Keratinocyte (primary cell): Measurements from ENCODE around the gene NRG3. TPM values are rescaled to one million over a fixed set of nuclear protein-coding genes. Genes with fewer than 3 reads are reported as not detected.

Experiments used
- DNase-seq: peaks from one replicate; pipeline ENCODE4 v3.0.0-alpha.2; 2011; ENCODE audit warnings: low read depth, missing footprints, low spot score
- FAIRE-seq: peaks from 2 replicates; lab custom pipeline; 2011; peaks lifted over from hg19 to GRCh38; lab: Jason Lieb, UNC
- H2AFZ ChIP-seq: 2 replicates; pipeline ENCODE4 v1.6.0; 2012; ENCODE audit warnings: low read length, control low read depth, inconsistent platforms; ENCODE audit not compliant: control insufficient read depth
- H3K27ac ChIP-seq: 2 replicates; pipeline ENCODE4 v1.5.1; 2011; ENCODE audit warnings: low read length; ENCODE audit not compliant: control insufficient read depth, insufficient read depth
- H3K27me3 ChIP-seq: 3 replicates; pipeline ENCODE4 v1.6.0; 2011; ENCODE audit warnings: low read length; ENCODE audit not compliant: control insufficient read depth, insufficient read depth; ENCODE audit errors: extremely low read depth
- H3K36me3 ChIP-seq, 2 experiments: 2 replicates in 1 of 2; 3 replicates in 1 of 2; pipeline ENCODE4 v1.5.1; 2011; ENCODE audit warnings: low read length in 2 of 2, mild to moderate bottlenecking in 1 of 2; ENCODE audit not compliant: control insufficient read depth in 2 of 2, insufficient read depth in 2 of 2; ENCODE audit errors: extremely low read depth in 1 of 2
- H3K4me1 ChIP-seq: 3 replicates; pipeline ENCODE4 v1.5.1; 2011; ENCODE audit warnings: low read length; ENCODE audit not compliant: control insufficient read depth, insufficient read depth; ENCODE audit errors: extremely low read depth
- H3K4me2 ChIP-seq: 3 replicates; pipeline ENCODE4 v1.6.0; 2011; ENCODE audit warnings: low read depth, low read length; ENCODE audit not compliant: control insufficient read depth, insufficient read depth; ENCODE audit errors: extremely low read depth
- H3K4me3 ChIP-seq, 3 experiments: fragments of 200-600 bp in 1 of 3; sonication (generic) in 1 of 3; 2 replicates in 2 of 3; 3 replicates in 1 of 3; pipeline ENCODE4 v1.5.1; 2011 to 2016; ENCODE audit warnings: low read length in 3 of 3, mild to moderate bottlenecking in 3 of 3, control low read depth in 2 of 3, inconsistent platforms in 1 of 3, low read depth in 1 of 3, mixed read lengths in 1 of 3, mixed run types in 1 of 3, moderate library complexity in 1 of 3; ENCODE audit not compliant: control insufficient read depth in 2 of 3, insufficient read depth in 2 of 3; ENCODE audit errors: extremely low read depth in 1 of 3
- H3K79me2 ChIP-seq: 2 replicates; pipeline ENCODE4 v1.6.0; 2012; ENCODE audit warnings: low read length; ENCODE audit not compliant: control insufficient read depth, insufficient read depth
- H3K9ac ChIP-seq: 3 replicates; pipeline ENCODE4 v1.6.0; 2011; ENCODE audit warnings: low read length; ENCODE audit not compliant: control insufficient read depth, insufficient read depth; ENCODE audit errors: extremely low read depth
- H3K9me1 ChIP-seq: 3 replicates; pipeline ENCODE4 v1.6.0; 2011; ENCODE audit warnings: low read length; ENCODE audit not compliant: control insufficient read depth, insufficient read depth; ENCODE audit errors: extremely low read depth
- H3K9me3 ChIP-seq: 2 replicates; pipeline ENCODE4 v1.5.1; 2012; ENCODE audit warnings: low read depth, low read length; ENCODE audit not compliant: control insufficient read depth
- H4K20me1 ChIP-seq: 3 replicates; pipeline ENCODE4 v1.6.0; 2011; ENCODE audit warnings: low read length; ENCODE audit not compliant: control insufficient read depth, insufficient read depth; ENCODE audit errors: extremely low read depth
- EZH2 ChIP-seq: IDR thresholded peaks from one replicate; pipeline ENCODE4 v1.6.1; 2012; ENCODE audit warnings: inconsistent platforms, mild to moderate bottlenecking, low read length, moderate library complexity
- dilution Hi-C: fragments of 300-500 bp; cut with MboI; formaldehyde crosslinking; loops from one replicate; pipeline ENCODE4 v1.7.0; 2020; ENCODE audit warnings: low sequenced_read_pairs; ENCODE audit not compliant: extremely low pct_ligation_motif_present
- polyA plus RNA-seq, 5 experiments: library from polyadenylated mRNA; depleted of rRNA in 3 of 5; stranded (reverse) in 3 of 5; stranded (forward) in 1 of 5; unstranded in 1 of 5; fragments of >200 nt; gene quantifications; 1 replicate in 1 of 5; 2 replicates in 3 of 5; 3 replicates in 1 of 5; pipeline versions ENCODE4 v1.2.1 to v1.2.3, GENCODE V29; 2011 to 2012; ENCODE audit warnings: missing spikeins in 2 of 5, low read depth in 1 of 5, low replicate concordance in 1 of 5
- TF ChIP-seq, protein P1 (sequence below), 3 experiments: IDR thresholded peaks in 1 of 3; conservative IDR thresholded peaks in 1 of 3; optimal IDR thresholded peaks in 1 of 3; 2 replicates in 2 of 3; 3 replicates in 1 of 3; pipeline versions ENCODE3 to v1.5.1; 2011; ENCODE audit warnings: low read length in 3 of 3, mild to moderate bottlenecking in 3 of 3, moderate library complexity in 2 of 3, control low read depth in 1 of 3, inconsistent platforms in 1 of 3; ENCODE audit not compliant: insufficient read depth in 2 of 3; ENCODE audit errors: extremely low read depth in 1 of 3

The NRG3 gene
- polyA plus RNA-seq, 1 donor (not counting 4 experiments of a cell fraction or from before 2014, with no cell fraction given): not detected

DNA sequence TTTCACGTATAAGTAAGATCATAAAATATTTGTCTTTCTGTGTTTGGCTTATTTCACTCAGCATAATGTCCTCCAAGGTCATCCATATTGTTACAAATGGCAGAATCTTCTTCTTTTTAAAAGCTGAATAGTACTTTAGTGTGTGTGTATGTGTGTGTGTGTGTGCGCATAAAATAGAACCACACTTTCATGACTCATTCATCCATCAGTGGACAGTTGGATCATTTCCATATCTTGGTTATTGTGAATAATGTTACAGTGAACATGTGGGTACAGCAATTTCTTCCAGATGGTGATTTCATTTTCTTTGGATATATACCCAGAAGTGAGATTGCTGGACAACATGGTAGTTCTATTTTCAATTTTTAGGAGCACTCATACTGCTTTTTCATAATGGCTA is 622.4 kb downstream of the NRG3 start:
- H3K4me3 ChIP-seq: no peak overlapping the region
- no peaks in the 10 kb centered on the region for H3K9me3 ChIP-seq
- no peaks in the 10 kb centered on the region for H3K79me2 ChIP-seq
- TF ChIP-seq, protein P1, sequence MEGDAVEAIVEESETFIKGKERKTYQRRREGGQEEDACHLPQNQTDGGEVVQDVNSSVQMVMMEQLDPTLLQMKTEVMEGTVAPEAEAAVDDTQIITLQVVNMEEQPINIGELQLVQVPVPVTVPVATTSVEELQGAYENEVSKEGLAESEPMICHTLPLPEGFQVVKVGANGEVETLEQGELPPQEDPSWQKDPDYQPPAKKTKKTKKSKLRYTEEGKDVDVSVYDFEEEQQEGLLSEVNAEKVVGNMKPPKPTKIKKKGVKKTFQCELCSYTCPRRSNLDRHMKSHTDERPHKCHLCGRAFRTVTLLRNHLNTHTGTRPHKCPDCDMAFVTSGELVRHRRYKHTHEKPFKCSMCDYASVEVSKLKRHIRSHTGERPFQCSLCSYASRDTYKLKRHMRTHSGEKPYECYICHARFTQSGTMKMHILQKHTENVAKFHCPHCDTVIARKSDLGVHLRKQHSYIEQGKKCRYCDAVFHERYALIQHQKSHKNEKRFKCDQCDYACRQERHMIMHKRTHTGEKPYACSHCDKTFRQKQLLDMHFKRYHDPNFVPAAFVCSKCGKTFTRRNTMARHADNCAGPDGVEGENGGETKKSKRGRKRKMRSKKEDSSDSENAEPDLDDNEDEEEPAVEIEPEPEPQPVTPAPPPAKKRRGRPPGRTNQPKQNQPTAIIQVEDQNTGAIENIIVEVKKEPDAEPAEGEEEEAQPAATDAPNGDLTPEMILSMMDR (optimal IDR thresholded peaks at IDR 0.05 in 1 of 3, IDR thresholded peaks at IDR 0.05 in 1 of 3, conservative IDR thresholded peaks at IDR 0.05 in 1 of 3; ENCODE audit: extremely low read depth in 1 of 3, insufficient read depth in 2 of 3, low read length in 3 of 3): no peak
- TF ChIP-seq EZH2: no peak
- no peak overlapping the region for H2AFZ ChIP-seq
- no peaks in the 10 kb centered on the region for H3K9me1 ChIP-seq
- no peaks in the 10 kb centered on the region for H4K20me1 ChIP-seq
- DNase-seq (no peak), FAIRE-seq (no peak)
- no peak overlapping the region for H3K27ac ChIP-seq
- H3K4me2 ChIP-seq: no peak overlapping the region
- dilution Hi-C loops: no loop called here
- H3K36me3 ChIP-seq: no peaks in the 10 kb centered on the region
- H3K27me3 ChIP-seq: no peaks in the 10 kb centered on the region
- H3K4me1 ChIP-seq: no peaks in the 10 kb centered on the region
- H3K9ac ChIP-seq: no peak overlapping the region

DNA sequence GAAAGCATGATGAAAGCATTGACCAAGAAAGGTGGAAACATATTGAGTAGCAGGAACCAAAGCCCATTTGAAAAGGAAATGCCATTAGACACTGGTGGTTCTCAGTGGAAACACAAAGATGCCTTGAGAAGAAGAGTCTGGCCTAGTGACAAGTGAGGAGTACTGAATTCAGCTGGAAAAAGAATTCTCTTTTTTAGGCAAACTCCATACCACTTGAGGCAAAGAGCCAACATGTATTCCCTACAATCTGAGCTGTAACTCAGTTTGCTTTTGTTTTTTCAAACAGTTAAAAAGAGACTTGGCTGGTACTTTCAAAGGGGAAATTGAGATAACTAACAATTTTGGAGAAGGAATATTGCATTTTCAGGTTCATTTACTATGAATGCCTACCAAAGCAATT is 624.0 kb downstream of the NRG3 start:
- FAIRE-seq: no peak

More for the DNA sequence above, 624.0 kb downstream of the NRG3 start:
- TF ChIP-seq EZH2: no peak
- TF ChIP-seq, protein P1 (optimal IDR thresholded peaks at IDR 0.05 in 1 of 3, IDR thresholded peaks at IDR 0.05 in 1 of 3, conservative IDR thresholded peaks at IDR 0.05 in 1 of 3; ENCODE audit: extremely low read depth in 1 of 3, insufficient read depth in 2 of 3, low read length in 3 of 3): no peak
- H3K27ac ChIP-seq: no peak overlapping the region
- no peaks in the 10 kb centered on the region for H3K9me1 ChIP-seq
- H3K9ac ChIP-seq: no peak overlapping the region
- H3K4me3 ChIP-seq: no peak overlapping the region
- dilution Hi-C loops: no loop called here
- no peaks in the 10 kb centered on the region for H3K27me3 ChIP-seq
- no peak for DNase-seq
- no peaks in the 10 kb centered on the region for H3K4me1 ChIP-seq
- no peak overlapping the region for H3K4me2 ChIP-seq
- no peaks in the 10 kb centered on the region for H3K79me2 ChIP-seq
- no peaks in the 10 kb centered on the region for H4K20me1 ChIP-seq
- H3K9me3 ChIP-seq: no peaks in the 10 kb centered on the region
- H2AFZ ChIP-seq: no peak overlapping the region
- no peaks in the 10 kb centered on the region for H3K36me3 ChIP-seq
